Kidney glomerular epithelial cell (primary cell): ENCODE results near the gene ALDH9A1.
"Not testable (repeated sequence)": the region's sequence is repeated elsewhere in the genome, so short reads cannot be mapped to it uniquely, and the experiment has no call there.

Experiments
- DNase-seq: peaks from one replicate; lab custom pipeline; 2025; lab: John Stamatoyannopoulos, UW

ALDH9A1 gene

GRCh38 chr1:165686971-165687433 is 11.4 kb downstream of the ALDH9A1 start:
- no peak for DNase-seq

- no peak for DNase-seq
These were observed 12.0 kb downstream of the ALDH9A1 start for GRCh38 chr1:165686121-165686970.

DNA sequence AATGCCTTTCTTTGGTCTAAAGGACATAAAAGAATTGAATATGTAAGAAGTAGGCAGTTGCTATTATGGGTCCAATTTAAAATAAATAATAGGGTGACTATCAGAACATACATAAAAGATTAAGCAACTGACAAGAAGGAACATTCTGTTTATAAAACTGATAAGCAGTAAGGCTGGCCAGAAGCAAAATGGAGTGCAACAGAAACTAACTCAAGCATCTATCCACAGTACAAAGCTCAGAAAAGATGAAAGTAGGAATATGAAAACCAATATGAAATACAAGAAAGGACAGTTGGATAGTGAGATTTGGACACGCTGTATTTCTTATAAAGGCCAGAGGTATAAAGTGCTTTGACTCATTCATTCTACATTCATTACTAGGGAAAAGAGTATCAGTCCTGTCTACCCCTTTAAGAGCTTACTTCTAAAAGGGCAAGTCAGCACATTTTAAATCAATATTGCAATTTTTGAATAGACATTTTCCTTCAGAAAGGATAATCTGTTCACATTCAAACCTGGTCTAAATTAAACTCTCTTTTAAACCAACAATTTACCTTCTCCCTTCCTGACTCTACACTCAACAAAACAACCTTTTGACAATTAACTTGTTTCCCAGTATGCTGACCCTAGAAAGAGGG is 14.4 kb downstream of the ALDH9A1 start:
- DNase-seq = no peak

GRCh38 chr1:165680773-165681172 is 17.6 kb downstream of the ALDH9A1 start:
- not testable (repeated sequence) for DNase-seq

GRCh38 chr1:165680303-165680702 is 18.1 kb downstream of the ALDH9A1 start:
- no peak for DNase-seq

GRCh38 chr1:165679282-165680036 is 18.9 kb downstream of the ALDH9A1 start:
- DNase-seq = no peak

GRCh38 chr1:165678509-165678908 is 19.9 kb downstream of the ALDH9A1 start:
- no peak for DNase-seq

- no peak for DNase-seq
These were observed 22.6 kb downstream of the ALDH9A1 start for GRCh38 chr1:165675794-165676193.

- DNase-seq = no peak
These were observed 23.8 kb downstream of the ALDH9A1 start for GRCh38 chr1:165674599-165674998.

GRCh38 chr1:165671526-165671925 is 26.8 kb downstream of the ALDH9A1 start:
- DNase-seq = no peak

DNA sequence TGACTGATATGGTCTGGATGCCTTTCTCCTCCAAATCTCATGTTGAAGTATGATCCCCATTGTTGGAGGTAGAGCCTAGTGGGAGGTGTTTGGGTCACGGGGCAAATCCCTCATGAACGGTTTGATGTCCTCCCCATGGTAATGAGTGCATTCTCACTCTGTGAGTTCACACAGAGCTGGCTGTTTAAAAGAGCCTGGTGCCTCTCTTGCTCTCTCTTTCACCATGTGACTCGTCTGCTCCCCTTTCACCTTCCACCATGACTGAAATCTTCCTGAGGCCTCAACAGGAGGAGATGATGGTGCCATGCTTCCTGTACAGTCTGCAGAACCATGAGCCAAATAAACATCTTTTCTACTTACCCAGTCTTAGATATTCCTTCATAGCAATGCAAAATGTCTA is 30.2 kb downstream of the ALDH9A1 start:
- no peak for DNase-seq

DNA sequence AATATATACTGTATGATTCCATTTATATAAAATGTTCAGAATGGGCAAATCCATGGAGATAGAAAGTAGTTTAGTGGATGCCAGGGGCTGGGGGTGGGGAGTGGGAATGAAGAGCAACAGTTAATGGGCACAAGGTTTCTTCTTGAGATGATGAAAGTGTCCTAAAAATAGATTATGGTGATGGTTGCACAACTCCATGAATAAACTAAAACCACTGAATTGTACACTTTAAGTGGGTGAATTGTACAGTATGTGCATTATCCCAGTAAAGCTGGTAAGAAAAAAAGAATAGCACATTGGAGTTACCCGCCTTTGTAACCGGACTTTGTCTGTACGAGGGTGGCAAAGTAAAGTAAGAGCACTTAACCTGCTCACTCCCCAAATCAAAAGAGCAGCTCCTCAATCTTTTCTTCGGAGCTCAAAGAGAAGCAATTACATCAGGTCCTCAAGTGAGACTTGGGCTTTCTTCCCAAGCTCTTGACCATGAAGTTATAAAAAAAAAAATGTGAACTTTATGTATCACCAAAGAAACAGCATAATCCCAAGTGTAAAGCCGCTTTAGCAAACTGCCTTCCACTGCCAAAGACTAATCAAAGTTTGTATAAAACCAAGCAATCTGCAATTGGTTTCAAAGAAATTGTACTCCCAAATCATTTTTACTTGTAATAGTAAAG is 32.1 kb downstream of the ALDH9A1 start:
- no peak for DNase-seq

DNA sequence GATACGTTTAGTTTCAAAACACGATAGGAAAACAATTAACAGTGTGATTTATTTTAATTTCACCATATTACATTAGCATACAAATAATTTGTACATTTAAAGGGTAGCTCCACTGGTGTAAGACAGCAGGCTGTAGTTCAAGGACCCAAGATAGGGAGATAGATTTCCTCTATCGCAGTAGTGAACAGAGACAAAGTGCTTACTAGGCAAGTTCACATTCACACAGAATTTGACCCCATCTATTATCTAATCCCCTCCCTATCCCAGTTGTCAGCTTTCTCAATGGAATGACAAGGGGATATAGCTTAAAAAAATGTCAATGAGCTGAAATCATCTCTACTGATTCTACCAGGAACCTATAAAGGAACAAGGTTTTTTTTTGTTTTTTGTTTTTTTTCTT is 36.2 kb downstream of the ALDH9A1 start:
- DNase-seq = no peak

GRCh38 chr1:165661703-165662102 is 36.7 kb downstream of the ALDH9A1 start:
- DNase-seq = no peak

- no peak for DNase-seq
These were observed 38.8 kb downstream of the ALDH9A1 start for GRCh38 chr1:165659581-165659895.

DNA sequence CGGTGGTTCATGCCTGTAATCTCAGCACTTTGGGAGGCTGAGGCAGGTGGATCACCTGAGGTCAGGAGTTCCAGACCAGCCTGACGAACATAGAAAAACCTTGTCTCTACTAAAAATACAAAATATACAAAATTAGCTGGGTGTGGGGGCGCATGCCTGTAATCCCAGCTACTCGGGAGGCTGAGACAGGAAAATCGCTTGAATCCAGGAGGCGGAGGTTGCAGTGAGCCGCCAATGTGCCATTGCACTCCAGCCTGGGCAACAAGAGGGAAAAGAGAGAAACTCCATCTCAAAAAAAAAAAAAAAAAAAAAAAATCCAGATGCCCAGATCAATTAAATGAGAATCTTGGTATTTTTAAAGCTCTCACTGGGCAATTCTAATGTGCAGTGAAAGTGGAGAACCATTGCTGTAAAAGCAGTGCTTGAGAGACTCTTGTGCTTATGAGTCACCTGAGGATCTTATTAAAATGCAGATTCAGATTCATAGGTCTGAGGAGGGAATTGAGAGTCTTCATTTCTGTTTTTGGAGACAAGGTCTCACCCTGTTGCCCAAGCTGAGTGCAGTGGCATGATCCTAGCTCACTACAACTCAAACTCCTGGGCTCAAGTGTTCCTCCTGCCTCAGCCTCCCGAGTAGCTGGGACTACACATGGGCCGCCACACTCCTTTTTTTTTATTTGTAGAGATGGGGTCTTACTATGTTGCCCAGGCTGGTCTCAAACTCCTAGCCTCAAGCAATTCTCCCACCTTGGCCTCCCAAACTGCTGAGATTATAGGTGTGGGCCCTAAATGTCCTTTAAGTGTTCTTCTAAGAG is 39.4 kb downstream of the ALDH9A1 start:
- not testable (repeated sequence) for DNase-seq

DNA sequence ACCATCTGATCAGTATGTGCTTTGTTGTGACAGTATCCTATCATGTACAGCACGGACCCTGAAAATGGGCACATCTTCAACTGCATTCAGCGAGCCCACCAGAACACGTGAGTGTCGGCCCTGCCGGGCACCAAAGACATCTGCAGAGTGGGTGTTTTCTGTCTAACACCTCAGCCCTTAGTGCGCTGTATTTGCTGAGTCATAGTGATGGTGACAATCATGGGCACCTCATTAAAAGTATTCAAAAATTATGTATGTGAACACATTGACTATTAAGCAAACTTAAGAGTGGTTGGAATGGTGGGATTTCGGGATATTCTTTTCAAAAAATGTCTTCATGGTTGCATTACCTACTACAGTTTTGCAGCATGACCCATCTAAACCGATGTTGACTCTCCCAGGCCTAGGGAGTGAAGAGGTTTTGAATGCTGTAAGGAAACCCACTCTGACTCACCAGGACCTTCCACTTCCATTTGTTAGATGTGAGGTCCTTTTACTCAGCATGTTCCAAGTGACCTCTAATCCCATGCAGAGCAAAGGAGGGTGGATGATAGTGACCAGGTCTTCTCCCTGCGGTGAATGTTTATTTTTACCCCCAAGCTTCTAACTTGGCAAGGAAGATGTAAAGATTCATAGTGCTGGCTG is 47.3 kb downstream of the ALDH9A1 start:
- DNase-seq = no peak

- DNase-seq = no peak
These were observed 49.3 kb downstream of the ALDH9A1 start for GRCh38 chr1:165648919-165649572.

DNA sequence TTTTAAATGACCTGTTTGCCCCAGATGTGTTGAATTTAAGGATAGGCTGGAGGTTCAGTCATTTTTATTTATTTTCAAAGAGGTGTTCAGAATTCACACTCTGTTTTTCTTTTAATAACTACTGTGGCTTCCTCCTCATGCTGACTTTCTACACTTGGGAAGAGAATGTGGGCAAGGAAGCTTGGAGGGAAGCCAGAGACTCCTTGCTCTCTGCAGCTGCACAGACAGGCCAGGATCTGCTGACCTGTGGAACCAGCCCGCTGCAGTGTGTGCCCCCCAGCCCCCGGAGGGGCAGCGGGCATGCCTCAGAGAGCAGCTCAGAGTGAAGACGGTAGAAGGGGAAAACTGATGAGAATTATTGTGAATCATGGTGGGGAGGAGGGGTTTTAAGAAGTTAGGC is 50.4 kb downstream of the ALDH9A1 start:
- no peak for DNase-seq

GRCh38 chr1:165647517-165647916 is 50.8 kb downstream of the ALDH9A1 start:
- DNase-seq = no peak
